Measurements from ENCODE around the gene THOC2. TPM values are rescaled to one million over a fixed set of nuclear protein-coding genes. Genes with fewer than 3 reads are reported as not detected.

Gene THOC2
- total and polyA plus RNA-seq, 2 experiments from 2014 or later: 60.2 to 64.3 TPM

DNA sequence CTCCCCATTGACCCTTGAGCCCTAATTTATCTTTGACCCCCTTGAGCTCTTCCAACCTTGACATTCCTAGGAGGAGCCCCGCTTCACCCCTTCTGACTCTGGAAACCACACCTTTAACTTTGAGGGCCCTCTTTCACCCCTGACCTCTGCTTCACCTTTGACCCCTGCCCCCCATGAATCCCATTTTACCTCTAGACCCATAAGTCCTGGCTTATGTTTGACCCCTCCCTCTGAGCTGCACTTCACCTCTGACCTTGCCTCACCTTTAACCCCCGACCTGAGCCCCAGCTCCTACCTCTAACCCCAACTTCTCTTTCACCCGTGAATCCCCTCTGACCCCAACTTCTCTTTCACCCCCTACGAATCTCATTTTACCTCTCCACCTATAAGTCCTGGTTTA lies 169.7 kb downstream of the THOC2 start:
- Histone ChIP-seq H3K36me3 (no peaks in the 10 kb centered on the region), H3K9me3 (ENCODE audit: low read depth) (no peaks in the 10 kb centered on the region), H3K27ac (no peak overlapping the region), H3K4me1 (ENCODE audit: low read depth) (no peaks in the 10 kb centered on the region), H3K27me3 (no peaks in the 10 kb centered on the region), H3K4me3 (no peak overlapping the region)
- DNase-seq (ENCODE audit: low read depth in 1 of 2, low spot score in 1 of 2): no peak
- TF ChIP-seq, protein P1, sequence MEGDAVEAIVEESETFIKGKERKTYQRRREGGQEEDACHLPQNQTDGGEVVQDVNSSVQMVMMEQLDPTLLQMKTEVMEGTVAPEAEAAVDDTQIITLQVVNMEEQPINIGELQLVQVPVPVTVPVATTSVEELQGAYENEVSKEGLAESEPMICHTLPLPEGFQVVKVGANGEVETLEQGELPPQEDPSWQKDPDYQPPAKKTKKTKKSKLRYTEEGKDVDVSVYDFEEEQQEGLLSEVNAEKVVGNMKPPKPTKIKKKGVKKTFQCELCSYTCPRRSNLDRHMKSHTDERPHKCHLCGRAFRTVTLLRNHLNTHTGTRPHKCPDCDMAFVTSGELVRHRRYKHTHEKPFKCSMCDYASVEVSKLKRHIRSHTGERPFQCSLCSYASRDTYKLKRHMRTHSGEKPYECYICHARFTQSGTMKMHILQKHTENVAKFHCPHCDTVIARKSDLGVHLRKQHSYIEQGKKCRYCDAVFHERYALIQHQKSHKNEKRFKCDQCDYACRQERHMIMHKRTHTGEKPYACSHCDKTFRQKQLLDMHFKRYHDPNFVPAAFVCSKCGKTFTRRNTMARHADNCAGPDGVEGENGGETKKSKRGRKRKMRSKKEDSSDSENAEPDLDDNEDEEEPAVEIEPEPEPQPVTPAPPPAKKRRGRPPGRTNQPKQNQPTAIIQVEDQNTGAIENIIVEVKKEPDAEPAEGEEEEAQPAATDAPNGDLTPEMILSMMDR (IDR thresholded peaks at IDR 0.05; ENCODE audit: low read depth, low read length): no peak

DNA sequence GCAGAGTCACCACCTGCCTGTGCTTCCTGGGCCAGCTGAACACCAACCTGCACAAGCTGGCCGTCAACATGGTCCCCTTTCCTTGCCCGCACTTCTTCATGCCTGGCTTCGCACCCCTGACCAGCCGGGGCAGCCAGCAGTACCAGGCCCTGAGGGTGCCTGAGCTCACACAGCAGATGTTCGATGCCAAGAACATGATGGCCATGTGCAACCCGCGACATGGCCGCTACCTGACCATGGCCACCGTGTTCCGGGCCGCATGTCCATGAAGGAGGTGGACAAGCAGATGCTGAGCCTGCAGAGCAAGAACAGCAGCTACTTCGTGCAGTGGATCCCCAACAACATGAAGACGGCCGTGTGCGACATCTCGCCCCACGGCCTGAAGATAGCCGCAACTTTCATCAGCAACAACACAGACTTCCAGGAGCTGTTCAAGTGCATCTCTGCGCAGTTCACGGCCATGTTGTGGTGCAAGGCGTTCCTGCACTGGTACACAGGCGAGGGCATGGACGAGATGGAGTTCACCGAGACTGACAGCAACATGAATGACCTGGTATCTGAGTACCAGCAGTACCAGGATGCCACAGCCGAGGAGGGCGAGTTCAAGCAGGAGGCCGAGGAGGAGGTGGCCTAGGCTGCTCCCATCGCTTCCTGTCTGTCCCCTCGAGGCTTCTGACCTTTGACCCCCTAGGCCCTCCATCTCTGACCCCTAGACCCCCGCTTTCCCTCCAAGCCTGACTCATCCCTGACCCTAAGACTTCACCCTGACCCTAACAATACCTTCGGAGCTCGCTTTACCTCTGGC lies 170.3 kb downstream of the THOC2 start:
- TF ChIP-seq, protein P1 (IDR thresholded peaks at IDR 0.05; ENCODE audit: low read depth, low read length): no peak

DNA sequence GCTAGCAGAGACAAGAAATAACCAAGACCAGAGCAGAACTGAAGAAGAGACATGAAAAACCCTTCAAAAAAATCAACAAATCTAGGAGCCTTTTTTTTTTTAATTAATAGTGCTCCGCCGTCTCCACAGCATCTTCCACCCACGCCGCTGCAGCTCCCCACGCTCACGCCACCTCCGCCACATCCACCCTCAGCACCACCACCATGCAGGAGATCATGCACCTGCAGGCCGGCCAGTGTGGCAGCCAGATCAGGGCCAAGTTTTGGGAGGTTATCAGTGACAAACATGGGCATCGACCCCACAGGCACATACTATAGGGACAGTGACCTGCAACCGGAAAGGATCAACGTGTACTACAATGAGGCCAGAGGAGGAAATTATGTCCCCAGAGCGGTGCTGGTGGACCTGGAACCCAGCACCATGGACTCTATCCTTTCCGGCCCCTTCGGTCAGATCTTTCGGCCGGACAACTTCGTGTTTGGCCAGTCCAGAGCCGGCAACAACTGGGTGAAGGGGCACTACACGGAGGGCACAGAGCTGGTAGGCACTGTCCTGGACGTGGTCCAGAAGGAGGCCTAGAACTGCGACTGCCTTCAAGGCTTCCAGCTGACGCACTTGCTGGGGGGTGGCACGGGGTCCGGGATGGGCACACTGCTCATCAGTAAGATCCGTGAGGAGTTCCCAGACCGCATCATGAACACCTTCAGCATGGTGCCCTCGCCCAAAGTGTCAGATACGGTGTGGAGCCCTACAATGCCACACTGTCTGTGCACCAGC lies 171.2 kb downstream of the THOC2 start:
- no peak overlapping the region for H3K4me3 ChIP-seq
- no peaks in the 10 kb centered on the region for H3K27me3 ChIP-seq
- DNase-seq (ENCODE audit: low read depth in 1 of 2, low spot score in 1 of 2): no peak
- H3K4me1 ChIP-seq (ENCODE audit: low read depth): no peaks in the 10 kb centered on the region
- H3K27ac ChIP-seq: no peak overlapping the region
- H3K9me3 ChIP-seq (ENCODE audit: low read depth): peaks cover 5% of the 10 kb centered on the region
- H3K36me3 ChIP-seq: no peaks in the 10 kb centered on the region
- TF ChIP-seq, protein P1 (IDR thresholded peaks at IDR 0.05; ENCODE audit: low read depth, low read length): no peak

More for the DNA sequence above, 170.3 kb downstream of the THOC2 start:
- H3K9me3 ChIP-seq (ENCODE audit: low read depth): peaks cover 2% of the 10 kb centered on the region
- no peak overlapping the region for H3K4me3 ChIP-seq
- H3K36me3 ChIP-seq: no peaks in the 10 kb centered on the region
- no peaks in the 10 kb centered on the region for H3K27me3 ChIP-seq
- H3K4me1 ChIP-seq (ENCODE audit: low read depth): no peaks in the 10 kb centered on the region
- no peak for DNase-seq (ENCODE audit: low read depth in 1 of 2, low spot score in 1 of 2)
- H3K27ac ChIP-seq: no peak overlapping the region

DNA sequence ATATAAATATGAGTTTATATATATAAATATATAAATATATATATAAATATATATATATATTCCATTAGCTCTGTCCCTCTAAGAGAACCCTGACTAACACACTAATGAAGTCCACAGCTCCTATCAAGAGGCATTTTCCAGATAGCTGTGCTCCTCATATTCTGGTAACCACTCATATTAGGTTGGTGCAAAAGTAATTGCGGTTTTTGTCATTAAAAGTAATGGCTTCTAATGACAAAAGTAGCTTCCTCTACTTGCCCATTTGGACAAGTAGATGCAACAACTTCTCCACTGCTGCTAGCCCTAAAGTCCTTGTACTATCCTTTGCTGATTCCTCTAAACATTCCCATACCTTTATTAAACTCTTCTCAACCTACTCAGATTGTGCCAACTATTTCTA lies 182.0 kb downstream of the THOC2 start:
- no peaks in the 10 kb centered on the region for H3K27me3 ChIP-seq
- no peaks in the 10 kb centered on the region for H3K36me3 ChIP-seq
- no peaks in the 10 kb centered on the region for H3K4me1 ChIP-seq (ENCODE audit: low read depth)
- H3K9me3 ChIP-seq (ENCODE audit: low read depth): no peaks in the 10 kb centered on the region
- H3K4me3 ChIP-seq: no peak overlapping the region
- H3K27ac ChIP-seq: no peak overlapping the region
- no peak for DNase-seq (ENCODE audit: low read depth in 1 of 2, low spot score in 1 of 2)
- TF ChIP-seq, protein P1 (IDR thresholded peaks at IDR 0.05; ENCODE audit: low read depth, low read length): no peak

Other genes starting within 250 kb of the THOC2 start
- gene XIAP, start 127.0 kb upstream of the THOC2 start, total RNA-seq: 24.7 and 39.0 TPM in 2 replicates
- 4.9 and 7.2 TPM in 2 replicates for gene XIAP, start 127.0 kb upstream of the THOC2 start, polyA plus RNA-seq
- gene STAG2, start 228.7 kb upstream of the THOC2 start, total RNA-seq: 43.8 and 70.6 TPM in 2 replicates
- gene STAG2, start 228.7 kb upstream of the THOC2 start, polyA plus RNA-seq: 18.2 and 25.3 TPM in 2 replicates

Data from cardiac muscle cell (in vitro differentiated cells and primary cell).